RWPE2 (cell line): ENCODE results near the gene SNW1.

Experiments
- ATAC-seq: fragments of 200-7000 bp; cut with Tn5 transposase; 3 replicates; pipeline ENCODE4 v1.9.1; 2021; ENCODE audit warnings: low read depth
- DNase-seq: peaks from one replicate; pipeline ENCODE4 v3.0.0-alpha.2; 2020; ENCODE audit warnings: low spot score
- H3K27ac ChIP-seq: fragments of 450-650 bp; 2 replicates; pipeline ENCODE4 v1.5.1; 2017; ENCODE audit warnings: mild to moderate bottlenecking; ENCODE audit not compliant: poor library complexity, severe bottlenecking
- H3K27me3 ChIP-seq: fragments of 250-450 bp; sonication (Bioruptor Pico); 2 replicates; pipeline ENCODE4 v1.5.1; 2021; ENCODE audit warnings: mild to moderate bottlenecking, moderate library complexity; ENCODE audit not compliant: insufficient read depth, poor library complexity, severe bottlenecking
- H3K36me3 ChIP-seq: fragments of 250-450 bp; sonication (Bioruptor Pico); 2 replicates; pipeline ENCODE4 v1.5.1; 2020; ENCODE audit warnings: low read depth, mild to moderate bottlenecking, moderate library complexity
- H3K4me1 ChIP-seq: fragments of 250-450 bp; sonication (Bioruptor Pico); 2 replicates; pipeline ENCODE4 v1.5.1; 2021; ENCODE audit warnings: mild to moderate bottlenecking, moderate library complexity; ENCODE audit not compliant: insufficient read depth, poor library complexity, severe bottlenecking
- H3K4me3 ChIP-seq: fragments of 250-450 bp; sonication (Bioruptor Pico); 2 replicates; pipeline ENCODE4 v1.5.1; 2021; ENCODE audit warnings: mild to moderate bottlenecking, moderate library complexity; ENCODE audit not compliant: severe bottlenecking
- H3K9me3 ChIP-seq: fragments of 250-450 bp; sonication (Bioruptor Pico); 2 replicates; pipeline ENCODE4 v1.5.1; 2021; ENCODE audit warnings: mild to moderate bottlenecking, moderate library complexity; ENCODE audit not compliant: severe bottlenecking
- TF ChIP-seq, protein P1 (sequence below): fragments of 450-650 bp; IDR thresholded peaks from one replicate; pipeline ENCODE4 v1.5.1; 2017; ENCODE audit warnings: mild to moderate bottlenecking, moderate library complexity; ENCODE audit not compliant: poor library complexity, severe bottlenecking

The SNW1 gene

DNA sequence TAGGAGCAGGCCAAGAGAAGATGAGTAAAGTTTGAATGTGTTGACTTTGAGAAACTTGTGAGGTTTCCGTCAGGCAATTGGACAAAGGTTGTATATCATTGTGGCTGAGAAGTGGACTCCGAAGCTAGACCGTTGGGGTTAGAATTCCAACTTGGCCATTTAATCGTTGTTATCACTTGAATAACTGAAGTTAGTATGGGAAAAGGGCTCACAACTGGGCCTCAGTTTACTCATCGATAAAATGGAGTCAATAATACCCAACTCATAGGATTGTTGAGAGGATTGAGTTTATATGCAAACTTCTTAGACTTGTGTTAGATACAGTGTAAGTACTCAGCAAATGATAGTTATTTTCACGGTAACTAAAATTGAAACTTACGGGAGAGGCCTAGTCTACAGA, 52.2 kb downstream of the SNW1 start:
- H3K4me3 ChIP-seq: peak overlapping the region; percentile 59
- TF ChIP-seq, protein P1, sequence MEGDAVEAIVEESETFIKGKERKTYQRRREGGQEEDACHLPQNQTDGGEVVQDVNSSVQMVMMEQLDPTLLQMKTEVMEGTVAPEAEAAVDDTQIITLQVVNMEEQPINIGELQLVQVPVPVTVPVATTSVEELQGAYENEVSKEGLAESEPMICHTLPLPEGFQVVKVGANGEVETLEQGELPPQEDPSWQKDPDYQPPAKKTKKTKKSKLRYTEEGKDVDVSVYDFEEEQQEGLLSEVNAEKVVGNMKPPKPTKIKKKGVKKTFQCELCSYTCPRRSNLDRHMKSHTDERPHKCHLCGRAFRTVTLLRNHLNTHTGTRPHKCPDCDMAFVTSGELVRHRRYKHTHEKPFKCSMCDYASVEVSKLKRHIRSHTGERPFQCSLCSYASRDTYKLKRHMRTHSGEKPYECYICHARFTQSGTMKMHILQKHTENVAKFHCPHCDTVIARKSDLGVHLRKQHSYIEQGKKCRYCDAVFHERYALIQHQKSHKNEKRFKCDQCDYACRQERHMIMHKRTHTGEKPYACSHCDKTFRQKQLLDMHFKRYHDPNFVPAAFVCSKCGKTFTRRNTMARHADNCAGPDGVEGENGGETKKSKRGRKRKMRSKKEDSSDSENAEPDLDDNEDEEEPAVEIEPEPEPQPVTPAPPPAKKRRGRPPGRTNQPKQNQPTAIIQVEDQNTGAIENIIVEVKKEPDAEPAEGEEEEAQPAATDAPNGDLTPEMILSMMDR: no peak
- DNase-seq (no peak), ATAC-seq (no peak)
- H3K27me3 ChIP-seq: no peaks in the 10 kb centered on the region
- no peak overlapping the region for H3K27ac ChIP-seq
- peaks cover 12% of the 10 kb centered on the region for H3K4me1 ChIP-seq
- H3K36me3 ChIP-seq: peaks cover 75% of the 10 kb centered on the region
- H3K9me3 ChIP-seq: no peaks in the 10 kb centered on the region

DNA sequence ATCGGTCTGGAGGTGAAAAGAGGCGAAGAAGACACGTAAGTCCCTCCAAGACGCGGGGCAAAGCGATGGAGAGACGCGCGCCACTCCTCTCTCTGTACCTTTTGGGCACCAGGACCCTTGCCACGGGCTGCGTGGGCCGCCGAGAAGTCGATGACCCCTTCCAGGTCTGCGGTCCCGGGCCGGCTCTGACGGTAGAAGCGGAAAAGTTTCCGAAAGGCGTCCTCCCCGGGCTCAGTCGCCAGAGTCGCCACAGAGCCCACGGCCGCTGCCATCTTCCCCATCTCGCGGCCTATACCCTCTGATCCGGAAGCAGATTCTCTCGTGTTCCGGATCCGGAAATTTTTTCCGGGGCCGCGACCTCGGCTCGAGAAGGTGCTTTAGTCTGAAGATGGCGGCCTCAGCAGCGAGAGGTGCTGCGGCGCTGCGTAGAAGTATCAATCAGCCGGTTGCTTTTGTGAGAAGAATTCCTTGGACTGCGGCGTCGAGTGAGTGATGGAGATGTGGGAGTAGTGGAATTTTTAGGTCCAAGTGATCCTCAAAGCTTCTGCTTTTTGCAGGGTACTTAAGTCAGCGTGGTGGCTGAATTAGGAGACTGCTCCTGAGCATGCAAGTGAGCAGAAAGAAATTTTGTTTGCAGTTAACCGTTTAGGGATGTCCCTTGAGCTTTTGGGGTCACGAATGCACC, 53.1 kb downstream of the SNW1 start, which contains the start of the genes ALKBH1 and SLIRP:
Gene ALKBH1 (minus strand): TSS at position 300 of the 685 bp plus-strand sequence. CDS start 19 bp downstream, at position 281.
Gene SLIRP (plus strand): TSS at position 380 of the 685 bp plus-strand sequence. CDS start 9 bp downstream, at position 389.
- no peaks in the 10 kb centered on the region for H3K27me3 ChIP-seq
- peaks cover 75% of the 10 kb centered on the region for H3K36me3 ChIP-seq
- no peaks in the 10 kb centered on the region for H3K9me3 ChIP-seq
- H3K27ac ChIP-seq: peak within 1 kb of the TSS; percentile 2
- H3K4me3 ChIP-seq: peak within 1 kb of the TSS; percentile 59
- peak; percentile 89 for DNase-seq
- peaks cover 12% of the 10 kb centered on the region for H3K4me1 ChIP-seq
- peak; percentile 97 for ATAC-seq
- TF ChIP-seq, protein P1: peak; percentile 59

DNA sequence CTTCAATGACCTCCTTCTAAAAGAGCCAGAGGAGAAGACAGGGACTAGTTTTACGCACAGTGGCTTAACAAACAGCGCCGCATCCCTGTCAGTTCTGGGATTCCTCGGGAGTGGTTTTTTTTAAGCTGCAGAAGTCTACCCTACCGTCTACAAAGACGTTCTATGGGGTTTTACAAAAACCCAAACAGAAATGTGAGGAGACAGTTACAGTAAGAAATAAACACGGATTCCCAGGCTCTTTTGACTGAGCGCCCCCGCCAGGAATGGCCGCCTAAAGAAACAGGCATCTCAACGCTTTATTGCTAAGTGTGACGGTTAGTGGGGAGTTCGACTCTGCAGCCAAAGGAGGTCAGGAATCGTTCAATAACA, 53.6 kb downstream of the SNW1 start:
- Histone ChIP-seq H3K27ac (peak overlapping the region; percentile 2), H3K4me1 (peaks cover 12% of the 10 kb centered on the region), H3K36me3 (peaks cover 75% of the 10 kb centered on the region), H3K27me3 (no peaks in the 10 kb centered on the region), H3K9me3 (no peaks in the 10 kb centered on the region), H3K4me3 (peak overlapping the region; percentile 59)
- no peak for DNase-seq
- peak; percentile 40 for ATAC-seq
- TF ChIP-seq, protein P1: peak; percentile 86

DNA sequence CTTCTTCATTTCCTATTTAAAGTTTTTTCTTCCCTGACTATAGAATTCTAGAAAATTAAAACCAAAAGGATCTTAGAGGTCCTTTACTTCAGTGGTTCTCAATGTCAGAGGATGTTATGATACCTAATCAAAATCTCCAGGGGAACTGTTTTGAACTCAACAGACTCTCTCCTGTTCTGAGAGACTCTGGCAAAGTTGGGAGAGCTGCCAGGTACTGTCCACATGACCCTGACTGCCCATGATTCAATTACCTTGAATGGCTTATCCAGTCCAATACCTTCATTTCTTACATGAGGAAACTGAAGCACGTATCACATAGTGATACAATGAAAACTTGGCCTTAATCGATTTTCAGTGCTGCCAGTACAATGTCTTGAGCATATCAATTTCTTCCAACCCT, 69.7 kb downstream of the SNW1 start:
- no peak overlapping the region for H3K27ac ChIP-seq
- no peaks in the 10 kb centered on the region for H3K4me1 ChIP-seq
- DNase-seq: no peak
- H3K27me3 ChIP-seq: no peaks in the 10 kb centered on the region
- no peaks in the 10 kb centered on the region for H3K9me3 ChIP-seq
- H3K36me3 ChIP-seq: peaks cover 85% of the 10 kb centered on the region
- no peak overlapping the region for H3K4me3 ChIP-seq
- TF ChIP-seq, protein P1: no peak
- no peak for ATAC-seq

DNA sequence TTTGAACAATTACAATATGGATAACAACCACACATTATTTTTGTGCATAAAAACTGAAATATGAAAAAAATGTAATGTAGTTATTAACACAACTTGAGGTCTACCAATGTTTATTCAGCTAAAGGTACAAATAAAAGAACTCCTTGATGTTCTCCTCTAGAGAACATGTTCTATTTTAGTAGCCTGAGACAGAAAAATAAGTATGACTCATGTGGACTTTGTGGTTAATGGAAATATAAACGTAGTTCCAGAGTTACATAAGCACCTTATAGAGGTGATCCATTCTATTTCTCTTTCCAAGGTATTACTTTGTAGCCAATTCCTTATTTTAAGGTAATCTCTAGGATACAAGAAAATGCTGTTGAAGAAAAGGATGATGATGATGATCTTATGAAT, 78.8 kb downstream of the SNW1 start:
- Histone ChIP-seq H3K27me3 (no peaks in the 10 kb centered on the region), H3K4me1 (peaks cover 11% of the 10 kb centered on the region), H3K9me3 (no peaks in the 10 kb centered on the region), H3K36me3 (peaks cover 52% of the 10 kb centered on the region), H3K4me3 (no peak overlapping the region), H3K27ac (no peak overlapping the region)
- TF ChIP-seq, protein P1: no peak
- ATAC-seq (peak; percentile 83), DNase-seq (no peak)
